CD4-positive, alpha-beta T cell treated with Interleukin-1 beta for 1 hour (primary cell): Measurements from ENCODE around the gene GLIPR2.
A peak's percentile ranks its signal among the peaks of the same experiment; 100 is the strongest.
"Not testable (repeated sequence)": the region's sequence is repeated elsewhere in the genome, so short reads cannot be mapped to it uniquely, and the experiment has no call there.

Experiments
- DNase-seq, 2 donors: peaks; one replicate each; pipeline ENCODE4 v3.0.0-alpha.2; 2020 to 2022

Gene GLIPR2

DNA sequence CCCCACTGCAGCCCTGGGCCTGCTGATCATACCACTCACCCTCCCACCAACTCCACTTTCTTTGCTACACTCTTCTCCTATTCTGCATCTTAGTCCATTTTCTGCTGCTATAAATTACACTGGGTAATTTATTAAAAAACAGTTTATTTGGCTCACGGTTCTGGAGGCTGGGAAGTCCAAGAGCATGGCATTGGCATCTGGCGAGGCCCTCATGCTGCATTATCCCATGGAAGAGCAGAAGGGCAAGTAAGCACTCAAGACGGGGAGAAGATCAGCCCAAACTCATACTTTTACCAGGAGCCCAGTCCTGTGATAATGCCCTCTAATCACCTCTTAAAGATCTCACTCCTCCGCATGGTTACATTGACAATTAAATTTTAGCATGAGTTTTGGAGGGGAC lies 9.4 kb downstream of the GLIPR2 start:
- DNase-seq = no peak

- no peak for DNase-seq
Observed at GRCh38 chr9:36146651-36147050, 10.1 kb downstream of the GLIPR2 start.

DNA sequence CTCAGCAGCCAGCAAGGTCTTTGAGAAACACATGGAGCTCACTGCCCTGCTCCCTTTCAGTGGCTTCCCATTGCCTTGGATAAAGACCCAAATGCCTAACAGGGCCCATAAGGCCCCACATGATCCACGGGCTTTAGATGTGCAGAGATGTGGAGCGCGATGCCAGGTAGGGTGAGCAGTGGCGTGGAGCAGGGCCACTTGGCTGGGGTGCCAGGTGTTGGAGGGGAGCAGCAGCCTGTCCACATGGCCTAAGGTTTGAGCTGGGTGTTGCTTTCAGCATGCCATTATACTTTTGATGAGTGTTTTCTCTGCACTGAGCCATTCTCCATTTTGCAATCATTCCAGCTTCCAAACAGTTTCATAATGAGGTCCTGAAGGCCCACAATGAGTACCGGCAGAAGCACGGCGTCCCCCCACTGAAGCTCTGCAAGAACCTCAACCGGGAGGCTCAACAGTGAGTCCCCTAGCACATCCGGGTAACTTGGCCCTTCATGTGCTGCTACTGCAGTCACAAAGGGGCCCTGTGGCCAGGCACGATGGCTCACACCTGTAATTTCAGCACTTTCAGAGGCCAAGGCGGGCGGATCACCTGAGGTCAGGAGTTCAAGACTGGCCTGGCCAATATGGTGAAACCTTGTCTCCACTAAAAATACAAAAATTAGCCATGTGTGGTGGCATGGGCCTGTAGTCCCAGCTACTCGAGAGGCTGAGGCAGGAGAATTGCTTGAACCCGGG lies 11.1 kb downstream of the GLIPR2 start:
- no peak for DNase-seq

GRCh38 chr9:36148311-36149051 lies 11.9 kb downstream of the GLIPR2 start:
- DNase-seq = peak; percentile 78 to 83

GRCh38 chr9:36149197-36149596 lies 12.7 kb downstream of the GLIPR2 start:
- DNase-seq = no peak

GRCh38 chr9:36150574-36151315 lies 14.2 kb downstream of the GLIPR2 start:
- no peak for DNase-seq

DNA sequence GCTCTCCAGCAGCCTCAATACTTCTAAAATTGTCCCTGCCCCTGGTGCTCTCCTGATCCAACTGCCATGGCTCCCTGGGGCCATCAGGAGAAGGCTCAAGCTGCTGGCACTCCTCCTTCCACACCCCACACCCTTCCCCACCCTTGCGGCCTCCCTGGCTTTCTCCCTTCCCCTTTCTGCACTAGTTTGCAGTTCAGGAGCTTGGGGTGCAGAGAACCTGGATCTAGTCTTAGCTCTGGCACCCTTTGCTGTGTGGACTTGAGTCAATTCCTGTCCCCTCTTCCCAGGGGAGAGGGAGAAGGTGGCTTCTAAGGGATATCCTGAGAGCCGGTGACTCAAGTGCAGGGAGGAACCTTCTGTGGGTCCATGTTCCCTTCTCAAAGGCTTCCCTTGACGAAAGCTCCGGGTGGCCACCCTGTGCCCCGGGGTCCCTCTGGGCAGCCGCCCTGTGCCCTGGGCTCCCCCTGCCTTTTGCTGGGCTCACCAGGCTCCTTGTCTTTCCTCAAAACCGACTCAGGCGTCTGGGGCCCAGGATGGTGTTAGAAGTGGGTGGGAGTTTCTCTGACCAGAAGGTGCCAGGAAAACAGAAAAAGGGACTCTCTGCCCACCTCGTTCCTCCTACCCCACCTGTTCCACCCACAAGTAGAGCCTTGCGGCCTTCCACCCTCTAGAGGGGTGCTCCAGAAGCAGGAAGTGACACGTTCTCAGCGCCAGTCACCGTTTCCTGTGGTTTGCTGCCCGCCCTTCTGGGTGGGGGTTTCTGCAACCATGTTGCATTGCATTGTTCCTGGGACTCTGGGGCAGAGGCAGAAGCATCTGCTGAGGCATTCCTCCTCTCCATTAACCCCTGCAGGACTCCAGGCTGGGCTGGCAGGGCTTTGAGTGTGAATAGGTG lies 15.0 kb downstream of the GLIPR2 start:
- peak; percentile 88 to 91 for DNase-seq

DNA sequence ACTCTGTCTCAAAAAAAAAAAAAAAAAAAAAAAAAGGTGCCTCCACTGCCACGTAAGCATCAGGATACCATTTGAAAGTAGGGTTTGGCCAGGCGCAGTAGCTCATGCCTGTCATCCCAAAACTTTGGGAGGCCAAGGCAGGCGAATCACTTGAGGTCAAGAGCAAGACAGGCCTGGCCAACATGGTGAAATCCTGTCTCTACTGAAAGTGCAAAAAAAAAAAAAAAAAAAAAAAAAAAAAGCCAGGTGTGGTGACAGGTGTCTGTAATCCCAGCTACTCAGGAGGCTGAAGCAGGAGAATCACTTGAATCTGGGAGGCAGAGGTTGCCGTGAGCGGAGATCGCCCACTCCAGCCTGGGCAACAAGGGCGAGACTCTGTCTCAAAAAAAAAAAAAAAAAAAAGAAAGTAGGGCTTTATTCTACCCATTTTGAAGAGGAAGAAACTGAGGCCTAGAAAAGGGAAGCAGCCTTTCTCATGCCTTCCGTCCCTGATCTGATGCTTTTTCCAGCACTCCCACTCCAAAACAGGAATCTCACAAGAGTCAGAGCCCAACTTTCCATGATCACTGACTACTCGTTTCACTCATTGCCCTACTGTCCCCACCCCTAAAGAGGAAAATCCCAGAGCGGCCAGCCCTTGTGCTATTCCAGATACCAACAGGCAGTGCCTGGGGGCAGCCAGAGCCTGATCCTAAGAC lies 16.4 kb downstream of the GLIPR2 start:
- DNase-seq = no peak

- DNase-seq = no peak
Observed at GRCh38 chr9:36153746-36154145, 17.2 kb downstream of the GLIPR2 start.

DNA sequence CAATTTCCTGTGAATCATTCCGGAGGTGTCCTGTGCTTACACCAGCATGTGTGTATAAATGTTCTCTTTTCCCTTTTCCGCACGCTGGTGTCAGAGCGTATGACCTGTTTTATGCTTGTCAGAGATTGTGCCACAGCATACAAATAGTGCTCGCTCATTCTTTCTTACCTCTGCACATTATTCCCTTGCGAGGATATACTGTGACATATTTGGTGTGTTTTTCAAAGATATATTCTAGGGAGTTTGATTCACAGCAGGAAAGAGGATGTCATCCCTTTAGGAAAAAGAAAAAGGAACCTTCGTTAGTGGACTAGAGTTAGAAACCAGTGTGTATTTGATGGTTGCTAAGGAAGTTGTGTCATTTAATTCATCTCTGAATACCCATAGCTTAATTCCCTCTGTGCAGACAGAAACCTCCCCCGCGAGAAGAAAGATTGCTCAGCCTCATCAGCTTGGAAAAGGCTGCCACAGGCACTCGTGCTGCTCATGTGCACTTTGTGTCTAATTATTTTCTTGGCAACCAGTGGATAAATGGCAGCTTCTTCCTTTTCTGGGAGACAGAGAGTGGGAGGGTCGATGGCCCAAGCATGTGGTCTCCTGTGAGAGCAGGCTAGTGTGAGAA lies 17.9 kb downstream of the GLIPR2 start:
- peak; percentile 17 to 64 for DNase-seq

- DNase-seq = no peak
Observed at GRCh38 chr9:36156116-36156515, 19.6 kb downstream of the GLIPR2 start.

DNA sequence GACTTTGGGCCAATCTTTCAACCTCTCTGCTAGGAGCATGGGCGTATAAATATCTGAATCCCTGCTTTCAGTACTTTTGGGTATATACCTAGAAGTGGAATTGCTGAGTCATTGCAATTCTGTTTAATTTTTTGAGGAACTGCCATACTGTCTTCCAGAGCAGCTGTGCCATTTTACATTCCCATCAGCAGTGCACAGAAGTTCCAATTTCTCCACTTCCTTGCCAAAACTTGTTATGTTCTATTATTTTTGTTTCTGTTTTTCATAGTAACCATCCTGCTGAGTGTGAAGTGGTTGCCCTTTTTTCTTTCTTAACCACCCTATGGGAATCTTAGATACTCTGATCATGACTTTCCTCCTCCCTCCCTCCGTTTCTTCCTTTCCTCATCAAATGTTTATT lies 21.6 kb downstream of the GLIPR2 start:
- DNase-seq = no peak

DNA sequence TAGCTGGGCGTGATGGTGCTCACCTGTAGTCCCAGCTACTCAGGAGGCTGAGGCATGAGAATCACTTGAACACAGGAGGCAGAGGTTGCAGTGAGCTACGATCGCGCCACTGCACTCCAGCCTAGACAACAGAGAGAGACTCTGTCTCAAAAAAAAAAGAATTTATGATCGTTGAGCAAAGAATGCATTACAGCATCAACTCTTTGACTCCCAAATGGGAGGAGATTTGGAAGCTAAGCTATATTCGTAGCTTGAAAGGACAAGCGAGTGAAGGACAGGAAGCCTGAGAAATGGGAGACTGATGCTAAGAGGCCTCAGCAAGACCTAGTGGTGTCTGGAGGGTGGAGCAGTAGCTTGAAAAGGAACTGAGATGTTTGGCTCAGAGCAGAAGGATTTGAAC lies 22.4 kb downstream of the GLIPR2 start:
- DNase-seq = no peak

DNA sequence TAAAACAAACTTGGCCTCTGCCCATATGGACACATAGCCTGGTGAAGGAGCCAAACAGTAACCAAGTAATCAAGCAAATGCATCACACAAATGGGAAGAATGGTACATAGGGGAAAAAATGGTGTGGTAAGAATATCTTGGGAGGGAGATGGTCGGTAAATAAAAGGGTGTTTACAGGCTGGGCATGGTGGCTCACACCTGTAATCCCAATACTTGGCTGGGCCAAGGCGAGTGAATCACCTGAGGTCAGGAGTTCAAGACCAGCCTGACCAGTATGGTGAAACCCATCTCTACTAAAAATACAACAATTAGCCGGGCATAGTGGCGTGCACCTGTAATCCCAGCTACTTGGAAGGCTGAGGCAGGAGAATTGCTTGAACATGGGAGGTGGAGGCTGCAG lies 23.0 kb downstream of the GLIPR2 start:
- not testable (repeated sequence) for DNase-seq

GRCh38 chr9:36160126-36160525 lies 23.6 kb downstream of the GLIPR2 start:
- not testable (repeated sequence) for DNase-seq

DNA sequence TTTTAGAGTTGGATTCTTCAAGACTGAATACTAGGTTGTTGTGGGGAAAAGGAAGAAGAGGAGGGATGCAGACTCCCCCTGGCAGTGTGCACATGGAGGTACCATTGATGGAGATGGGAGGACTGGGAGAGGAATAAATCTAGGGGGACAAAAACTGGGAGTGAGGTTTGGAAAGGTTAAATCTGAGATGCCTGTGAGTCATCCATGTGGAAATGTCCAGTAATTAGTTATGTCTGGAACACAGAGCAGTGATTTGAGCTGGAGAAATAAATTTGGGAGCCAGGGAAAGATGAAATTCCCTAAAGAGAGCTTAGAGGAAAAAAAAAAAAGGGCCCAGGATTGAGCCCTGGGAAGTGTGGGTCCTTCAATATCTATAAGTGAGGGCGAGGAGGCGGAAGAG lies 24.7 kb downstream of the GLIPR2 start:
- DNase-seq = no peak

DNA sequence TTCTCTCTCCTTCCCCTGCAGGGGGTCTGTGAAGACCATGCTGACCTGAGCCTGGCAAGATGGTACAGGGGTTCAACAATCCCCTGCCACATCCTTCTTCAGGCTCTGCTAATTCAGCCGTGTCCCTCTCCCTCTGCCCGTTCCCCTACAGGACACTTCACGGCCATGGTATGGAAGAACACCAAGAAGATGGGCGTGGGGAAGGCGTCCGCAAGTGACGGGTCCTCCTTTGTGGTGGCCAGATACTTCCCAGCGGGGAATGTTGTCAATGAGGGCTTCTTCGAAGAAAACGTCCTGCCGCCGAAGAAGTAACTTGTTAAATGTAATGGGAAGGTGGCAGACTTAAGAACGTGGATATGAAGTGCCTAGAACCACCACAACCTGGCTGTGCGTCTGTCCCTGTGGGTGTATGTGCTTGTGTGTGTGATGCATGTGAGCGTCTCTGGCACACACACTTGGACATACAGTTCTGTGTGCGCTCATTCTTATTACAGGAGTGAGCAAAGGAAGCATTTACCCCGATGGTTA lies 25.7 kb downstream of the GLIPR2 start:
- DNase-seq = no peak

DNA sequence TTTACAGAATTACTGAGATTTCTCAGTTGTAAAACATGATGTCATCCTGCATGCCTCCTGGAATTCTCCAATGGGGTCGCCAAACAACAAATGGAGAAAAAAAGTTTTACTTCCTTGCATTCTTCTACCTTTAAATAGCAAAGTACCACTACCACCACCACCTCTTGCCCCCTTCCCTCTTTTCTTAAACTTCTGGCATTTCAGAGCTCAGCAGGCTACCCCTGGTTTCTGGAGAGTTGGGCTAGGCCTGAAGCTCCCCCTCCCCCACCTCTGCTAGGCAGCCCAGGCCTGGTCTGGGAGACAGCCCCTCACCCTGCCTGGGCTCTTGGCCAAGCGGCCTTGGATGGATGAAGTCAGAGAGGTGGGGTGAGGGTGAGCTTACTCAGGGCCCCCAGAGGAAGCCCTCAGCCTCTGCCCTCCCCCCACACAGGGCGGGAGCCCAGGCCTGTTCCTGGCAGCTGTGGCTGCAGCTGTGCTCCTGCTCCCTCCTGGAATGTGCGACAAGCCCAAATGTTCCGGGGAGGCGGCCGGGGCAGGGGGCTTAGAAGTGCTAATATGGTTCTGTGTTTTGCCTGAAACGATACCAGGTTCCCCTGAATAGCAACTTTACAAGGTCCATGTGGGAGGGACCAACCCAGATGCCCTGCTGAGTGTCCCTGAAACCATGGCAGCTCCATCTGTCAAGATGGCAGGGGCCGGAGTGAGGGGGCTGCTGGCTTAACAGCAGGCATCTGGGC lies 26.7 kb downstream of the GLIPR2 start:
- no peak for DNase-seq

DNA sequence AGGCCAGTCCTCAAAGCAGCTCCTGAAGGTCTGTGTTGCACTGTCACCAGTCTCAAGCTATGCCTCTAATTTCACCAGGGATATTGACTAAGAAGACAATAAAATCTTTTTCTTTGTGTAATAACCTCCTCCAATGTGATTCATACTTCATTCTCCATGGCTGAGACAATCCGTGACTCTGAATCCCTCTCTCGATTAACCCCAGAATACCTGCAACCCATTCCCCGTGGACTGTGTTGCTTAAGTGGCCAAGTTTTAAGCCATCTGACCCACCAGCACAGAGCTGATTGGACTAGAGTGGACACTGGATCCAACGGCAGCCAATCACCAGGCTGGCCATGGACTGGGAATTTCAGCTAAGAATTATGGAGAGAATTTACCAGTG lies 27.2 kb downstream of the GLIPR2 start:
- DNase-seq = no peak

DNA sequence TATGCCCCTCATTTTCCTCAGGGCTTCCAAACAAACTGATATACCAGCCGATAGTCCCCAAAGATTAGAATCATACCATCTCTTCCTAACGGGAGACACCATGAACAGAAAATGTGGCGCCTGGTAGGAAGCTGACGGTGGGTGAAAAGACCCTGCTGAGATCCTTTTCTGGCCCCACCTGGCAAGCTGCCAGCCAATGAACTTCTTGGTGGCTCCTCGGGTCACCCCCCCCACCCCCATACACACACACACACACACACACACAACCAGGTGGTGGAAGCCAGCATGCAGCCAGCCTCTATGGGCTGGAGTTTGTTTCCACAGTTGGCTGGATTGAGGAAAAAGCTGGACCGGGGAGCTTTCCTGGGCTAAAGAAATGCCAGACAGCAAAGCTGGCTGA lies 27.8 kb downstream of the GLIPR2 start:
- DNase-seq = no peak

DNA sequence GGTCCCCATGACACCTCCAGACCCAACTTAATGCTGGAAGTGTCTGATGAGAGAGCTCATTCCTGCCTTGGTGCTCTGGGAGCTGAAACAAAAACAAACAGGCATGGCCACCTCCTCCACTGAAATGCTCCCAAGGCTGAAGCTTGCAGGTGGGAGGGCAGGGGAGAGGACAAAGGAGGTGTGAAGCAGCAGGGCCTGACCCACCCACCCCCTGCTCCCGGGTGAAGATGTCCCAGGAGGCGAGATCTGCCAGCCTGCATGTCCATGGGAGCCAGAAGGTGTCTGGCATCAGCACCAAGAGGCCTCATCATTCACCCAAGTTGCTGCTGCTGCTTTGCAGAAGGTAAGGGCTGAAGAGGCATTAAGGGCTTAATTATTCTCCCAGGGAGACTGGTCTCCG lies 28.5 kb downstream of the GLIPR2 start:
- no peak for DNase-seq
